Cardiac muscle cell (in vitro differentiated cells and primary cell): ENCODE data around the gene VAT1L. TPM values are rescaled to one million over a fixed set of nuclear protein-coding genes. Genes with fewer than 3 reads are reported as not detected.
"Not testable (repeated sequence)": the region's sequence is repeated elsewhere in the genome, so short reads cannot be mapped to it uniquely, and the experiment has no call there.

Experiments
- DNase-seq, 2 donors: peaks; one replicate each; pipeline versions ENCODE4 v3.0.0 to v3.0.0-alpha.2; 2010 to 2017; ENCODE audit warnings: low read depth in 1 of 2, low spot score in 1 of 2
- H3K27ac ChIP-seq: fragments of 200-600 bp; sonication (generic); 2 replicates; pipeline ENCODE4 v1.5.1; 2016
- H3K27me3 ChIP-seq: fragments of 200-600 bp; sonication (generic); 2 replicates; pipeline ENCODE4 v1.6.0; 2016; ENCODE audit warnings: control low read depth
- H3K36me3 ChIP-seq: fragments of 200-600 bp; sonication (generic); 2 replicates; pipeline ENCODE4 v1.5.1; 2016; ENCODE audit warnings: control low read depth
- H3K4me1 ChIP-seq: fragments of 200-600 bp; sonication (generic); 2 replicates; pipeline ENCODE4 v1.8.1; 2017; ENCODE audit warnings: low read depth, mild to moderate bottlenecking, mixed run types
- H3K4me3 ChIP-seq: fragments of 200-600 bp; sonication (generic); 2 replicates; pipeline ENCODE4 v1.5.1; 2016; ENCODE audit warnings: mild to moderate bottlenecking
- H3K9me3 ChIP-seq: fragments of 200-600 bp; sonication (generic); 2 replicates; pipeline ENCODE4 v1.5.1; 2017; ENCODE audit warnings: low read depth, mild to moderate bottlenecking, control low read depth
- polyA plus RNA-seq: library from polyadenylated mRNA; unstranded; fragments of >200 nt; fragmentation: Nextera tagmentation; extraction: Ambion mirVana; gene quantifications from 2 replicates; pipeline ENCODE4 v1.2.1, GENCODE V29; 2016
- total RNA-seq: library from RNA; depleted of rRNA; stranded (reverse); fragments of >200 nt; gene quantifications from 2 replicates; pipeline ENCODE4 v1.2.3, GENCODE V29; 2016
- TF ChIP-seq, protein P1 (sequence below): IDR thresholded peaks from 2 replicates; pipeline ENCODE4 v1.5.1; 2012; ENCODE audit warnings: low read depth, mild to moderate bottlenecking, low read length

VAT1L gene
- total and polyA plus RNA-seq, 2 experiments from 2014 or later: 1.5 to 2.4 TPM

DNA sequence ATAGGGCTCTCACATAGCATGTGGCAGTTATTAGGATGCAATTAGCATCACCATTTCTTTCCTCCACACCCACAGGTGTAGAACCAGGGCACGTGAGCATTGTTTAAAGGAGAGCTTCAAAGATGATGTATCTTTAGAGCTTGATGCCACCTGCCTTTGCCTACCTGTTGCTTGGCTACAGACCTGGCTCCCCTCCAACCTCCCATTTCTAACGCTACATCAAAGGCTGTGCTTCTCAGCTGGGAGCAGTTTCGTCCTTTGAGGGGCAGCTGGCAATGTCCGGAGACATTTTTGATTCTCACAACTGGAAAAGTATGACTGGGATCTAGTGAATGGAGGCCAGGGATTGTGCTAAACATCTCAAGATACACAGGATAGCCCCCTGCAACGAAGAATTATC, 155.4 kb downstream of the VAT1L start:
- TF ChIP-seq, protein P1, sequence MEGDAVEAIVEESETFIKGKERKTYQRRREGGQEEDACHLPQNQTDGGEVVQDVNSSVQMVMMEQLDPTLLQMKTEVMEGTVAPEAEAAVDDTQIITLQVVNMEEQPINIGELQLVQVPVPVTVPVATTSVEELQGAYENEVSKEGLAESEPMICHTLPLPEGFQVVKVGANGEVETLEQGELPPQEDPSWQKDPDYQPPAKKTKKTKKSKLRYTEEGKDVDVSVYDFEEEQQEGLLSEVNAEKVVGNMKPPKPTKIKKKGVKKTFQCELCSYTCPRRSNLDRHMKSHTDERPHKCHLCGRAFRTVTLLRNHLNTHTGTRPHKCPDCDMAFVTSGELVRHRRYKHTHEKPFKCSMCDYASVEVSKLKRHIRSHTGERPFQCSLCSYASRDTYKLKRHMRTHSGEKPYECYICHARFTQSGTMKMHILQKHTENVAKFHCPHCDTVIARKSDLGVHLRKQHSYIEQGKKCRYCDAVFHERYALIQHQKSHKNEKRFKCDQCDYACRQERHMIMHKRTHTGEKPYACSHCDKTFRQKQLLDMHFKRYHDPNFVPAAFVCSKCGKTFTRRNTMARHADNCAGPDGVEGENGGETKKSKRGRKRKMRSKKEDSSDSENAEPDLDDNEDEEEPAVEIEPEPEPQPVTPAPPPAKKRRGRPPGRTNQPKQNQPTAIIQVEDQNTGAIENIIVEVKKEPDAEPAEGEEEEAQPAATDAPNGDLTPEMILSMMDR: no peak
- DNase-seq: no peak
- Histone ChIP-seq H3K4me3 (no peak overlapping the region), H3K27me3 (no peaks in the 10 kb centered on the region), H3K27ac (no peak overlapping the region), H3K4me1 (peaks cover 3% of the 10 kb centered on the region), H3K36me3 (no peaks in the 10 kb centered on the region), H3K9me3 (no peaks in the 10 kb centered on the region)

DNA sequence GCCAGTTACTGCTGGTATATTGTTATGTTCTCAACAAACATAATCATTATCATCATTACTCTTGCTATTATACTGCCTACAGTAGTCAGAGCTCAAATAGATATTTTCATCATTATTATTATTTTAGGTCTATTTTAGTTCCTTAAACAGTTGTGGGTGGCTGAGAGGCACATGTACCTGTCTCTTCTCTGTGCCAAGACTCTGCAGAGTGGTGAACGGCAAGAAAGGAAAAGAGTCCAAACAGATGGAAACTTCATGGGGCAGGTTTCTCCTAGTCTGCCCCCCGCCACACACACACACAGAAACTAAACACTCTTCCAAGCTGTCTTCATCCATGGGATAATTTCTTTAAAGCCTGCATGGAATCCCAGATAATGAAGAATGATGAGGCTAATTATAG, 156.3 kb downstream of the VAT1L start:
- Histone ChIP-seq H3K4me1 (peaks cover 6% of the 10 kb centered on the region), H3K4me3 (no peak overlapping the region), H3K27me3 (no peaks in the 10 kb centered on the region), H3K9me3 (no peaks in the 10 kb centered on the region), H3K27ac (no peak overlapping the region), H3K36me3 (no peaks in the 10 kb centered on the region)
- DNase-seq: no peak
- TF ChIP-seq, protein P1: no peak

DNA sequence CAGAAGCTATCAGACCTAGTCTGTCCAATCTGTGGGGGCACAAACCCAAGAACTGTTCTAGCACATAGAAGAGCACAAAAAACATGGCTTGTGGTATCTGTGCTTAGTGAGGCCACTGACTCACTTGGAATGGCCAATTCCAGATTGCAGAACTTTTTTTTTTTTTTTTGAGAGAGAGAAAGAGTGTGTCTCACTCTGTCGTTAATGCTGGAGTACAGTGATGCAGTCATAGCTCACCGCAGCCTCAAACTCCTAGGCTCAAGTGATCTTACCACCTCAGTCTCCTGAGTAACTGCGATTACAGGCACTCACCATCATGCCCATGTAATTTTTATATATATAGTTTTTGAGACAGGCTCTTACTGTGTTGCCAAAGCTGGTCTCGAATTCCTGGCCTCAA, 156.8 kb downstream of the VAT1L start:
- H3K36me3 ChIP-seq: no peaks in the 10 kb centered on the region
- H3K27ac ChIP-seq: no peak overlapping the region
- H3K4me3 ChIP-seq: no peak overlapping the region
- TF ChIP-seq, protein P1: no peak
- H3K4me1 ChIP-seq: peaks cover 7% of the 10 kb centered on the region
- H3K9me3 ChIP-seq: no peaks in the 10 kb centered on the region
- no peaks in the 10 kb centered on the region for H3K27me3 ChIP-seq
- DNase-seq: no peak

DNA sequence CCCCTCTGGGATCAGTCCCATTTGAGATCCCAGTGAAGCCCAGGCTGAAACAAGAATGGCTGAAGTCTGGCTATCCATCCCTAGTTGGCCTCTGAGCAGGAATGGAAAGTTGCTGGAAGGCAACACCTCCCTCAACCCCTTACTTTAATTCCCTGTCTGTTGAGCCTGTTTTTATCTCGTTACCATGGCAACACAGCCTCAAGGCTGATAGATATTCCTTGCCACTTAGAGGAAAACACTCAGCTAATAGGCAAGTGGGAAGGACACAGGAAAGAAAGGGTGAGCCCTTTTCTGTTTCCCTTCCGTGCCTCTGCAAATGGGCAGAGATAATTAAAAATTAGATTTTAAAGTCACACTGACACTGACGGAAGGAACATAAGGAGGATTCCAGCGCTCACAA, 158.5 kb downstream of the VAT1L start:
- Histone ChIP-seq H3K36me3 (no peaks in the 10 kb centered on the region), H3K4me1 (peaks cover 7% of the 10 kb centered on the region), H3K27ac (no peak overlapping the region), H3K4me3 (no peak overlapping the region), H3K9me3 (no peaks in the 10 kb centered on the region), H3K27me3 (no peaks in the 10 kb centered on the region)
- DNase-seq: peak in 1 of 2 donors; percentile 3
- TF ChIP-seq, protein P1: no peak

DNA sequence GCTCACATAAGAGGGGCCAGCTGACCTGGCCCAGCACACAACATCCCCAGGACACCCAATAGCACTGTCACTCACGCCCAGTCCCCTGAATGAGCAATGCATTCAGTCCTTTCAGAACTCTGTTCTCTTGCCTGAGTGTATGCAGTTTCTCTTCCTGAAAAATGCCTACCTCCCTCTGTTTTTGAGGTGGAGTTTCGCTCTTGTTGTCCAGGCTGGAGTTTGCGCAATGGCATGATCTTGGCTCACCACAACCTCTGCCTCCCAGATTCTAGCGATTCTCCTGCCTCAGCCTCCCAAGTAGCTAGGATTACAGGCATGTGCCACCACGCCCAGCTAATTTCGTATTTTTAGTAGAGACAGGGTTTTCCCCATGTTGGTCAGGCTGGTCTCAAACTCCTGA, 159.2 kb downstream of the VAT1L start:
- not testable (repeated sequence) for H3K4me3 ChIP-seq, DNase-seq, H3K9me3 ChIP-seq

DNA sequence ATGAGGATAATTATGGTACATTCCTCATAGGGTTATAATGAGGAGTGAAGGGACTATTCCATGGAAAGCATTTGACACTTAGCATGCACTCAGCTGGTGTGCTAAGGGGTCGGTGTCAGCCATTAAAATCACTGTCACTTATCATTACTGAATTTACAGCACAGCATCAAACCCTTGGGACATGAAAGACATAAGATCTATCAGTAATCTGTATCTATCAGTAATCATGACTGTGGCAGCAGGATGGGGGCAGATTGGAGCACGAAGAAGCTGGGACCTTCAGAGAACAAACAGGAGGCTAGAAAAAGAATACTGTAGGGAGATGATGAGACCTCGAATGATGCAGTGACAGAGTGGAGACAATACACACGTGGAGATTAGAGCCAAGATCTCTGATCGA, 160.5 kb downstream of the VAT1L start:
- peaks cover 7% of the 10 kb centered on the region for H3K4me1 ChIP-seq
- H3K4me3 ChIP-seq: no peak overlapping the region
- no peaks in the 10 kb centered on the region for H3K36me3 ChIP-seq
- DNase-seq: no peak
- TF ChIP-seq, protein P1: no peak
- no peak overlapping the region for H3K27ac ChIP-seq
- H3K9me3 ChIP-seq: no peaks in the 10 kb centered on the region
- H3K27me3 ChIP-seq: no peaks in the 10 kb centered on the region

More for the DNA sequence above, 159.2 kb downstream of the VAT1L start:
- H3K27ac ChIP-seq, H3K36me3 ChIP-seq, H3K4me1 ChIP-seq, H3K27me3 ChIP-seq: not testable (repeated sequence)
